ENCODE measurements around the gene DYNLT3. TPM values are rescaled to one million over a fixed set of nuclear protein-coding genes. Genes with fewer than 3 reads are reported as not detected.

The DYNLT3 gene
- total RNA-seq, 1 experiment from 2014 or later: 28.0 TPM

- Mint-ChIP-seq H3K27ac (ENCODE audit: unreplicated experiment) (no peak overlapping the region), H3K27me3 (ENCODE audit: unreplicated experiment) (no peaks in the 10 kb centered on the region), H3K4me1 (ENCODE audit: low read depth, unreplicated experiment) (no peaks in the 10 kb centered on the region), H3K36me3 (ENCODE audit: insufficient read depth, unreplicated experiment) (peaks cover 13% of the 10 kb centered on the region), H3K4me3 (ENCODE audit: low read depth, unreplicated experiment) (peak overlapping the region; percentile 70), H3K9me3 (ENCODE audit: low read depth, unreplicated experiment) (no peaks in the 10 kb centered on the region)
- no TSS peak for BruUV-seq (replicated peaks)
- no peak for DNase-seq
- CTCF ChIA-PET: no interaction called here
- intact Hi-C loops (cut with micrococcal nuclease; ENCODE audit: unreplicated experiment): loop anchor here (5.0 kb wide), 1 partner anchor 61 kb away; no protein-coding TSS in a partner anchor
- TF ChIP-seq, protein P1, sequence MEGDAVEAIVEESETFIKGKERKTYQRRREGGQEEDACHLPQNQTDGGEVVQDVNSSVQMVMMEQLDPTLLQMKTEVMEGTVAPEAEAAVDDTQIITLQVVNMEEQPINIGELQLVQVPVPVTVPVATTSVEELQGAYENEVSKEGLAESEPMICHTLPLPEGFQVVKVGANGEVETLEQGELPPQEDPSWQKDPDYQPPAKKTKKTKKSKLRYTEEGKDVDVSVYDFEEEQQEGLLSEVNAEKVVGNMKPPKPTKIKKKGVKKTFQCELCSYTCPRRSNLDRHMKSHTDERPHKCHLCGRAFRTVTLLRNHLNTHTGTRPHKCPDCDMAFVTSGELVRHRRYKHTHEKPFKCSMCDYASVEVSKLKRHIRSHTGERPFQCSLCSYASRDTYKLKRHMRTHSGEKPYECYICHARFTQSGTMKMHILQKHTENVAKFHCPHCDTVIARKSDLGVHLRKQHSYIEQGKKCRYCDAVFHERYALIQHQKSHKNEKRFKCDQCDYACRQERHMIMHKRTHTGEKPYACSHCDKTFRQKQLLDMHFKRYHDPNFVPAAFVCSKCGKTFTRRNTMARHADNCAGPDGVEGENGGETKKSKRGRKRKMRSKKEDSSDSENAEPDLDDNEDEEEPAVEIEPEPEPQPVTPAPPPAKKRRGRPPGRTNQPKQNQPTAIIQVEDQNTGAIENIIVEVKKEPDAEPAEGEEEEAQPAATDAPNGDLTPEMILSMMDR (IDR thresholded peaks at IDR 0.05; ENCODE audit: unreplicated experiment): no peak
These were observed 825 bp downstream of the DYNLT3 start for GRCh38 chrX:37846558-37846933.

- TF ChIP-seq, protein P1 (IDR thresholded peaks at IDR 0.05; ENCODE audit: unreplicated experiment): no peak
- Mint-ChIP-seq H3K27ac (ENCODE audit: unreplicated experiment) (no peak overlapping the region), H3K4me3 (ENCODE audit: low read depth, unreplicated experiment) (peak overlapping the region; percentile 70), H3K36me3 (ENCODE audit: insufficient read depth, unreplicated experiment) (peaks cover 13% of the 10 kb centered on the region), H3K27me3 (ENCODE audit: unreplicated experiment) (no peaks in the 10 kb centered on the region), H3K4me1 (ENCODE audit: low read depth, unreplicated experiment) (no peaks in the 10 kb centered on the region), H3K9me3 (ENCODE audit: low read depth, unreplicated experiment) (no peaks in the 10 kb centered on the region)
- intact Hi-C loops (cut with micrococcal nuclease; ENCODE audit: unreplicated experiment): loop anchor here (5.0 kb wide), 1 partner anchor 61 kb away; no protein-coding TSS in a partner anchor
- no peak for DNase-seq
- no TSS peak for BruUV-seq (replicated peaks)
- CTCF ChIA-PET: no interaction called here
These were observed 1.2 kb downstream of the DYNLT3 start for GRCh38 chrX:37846141-37846540.

GRCh38 chrX:37844622-37845021 lies 2.7 kb downstream of the DYNLT3 start:
- intact Hi-C loops (cut with micrococcal nuclease; ENCODE audit: unreplicated experiment): loop anchor here (5.0 kb wide), 1 partner anchor 63 kb away; no protein-coding TSS in a partner anchor
- TF ChIP-seq, protein P1 (IDR thresholded peaks at IDR 0.05; ENCODE audit: unreplicated experiment): no peak
- no peak for DNase-seq
- no TSS peak for BruUV-seq (replicated peaks)
- H3K36me3 Mint-ChIP-seq (ENCODE audit: insufficient read depth, unreplicated experiment): peaks cover 18% of the 10 kb centered on the region
- no peaks in the 10 kb centered on the region for H3K27me3 Mint-ChIP-seq (ENCODE audit: unreplicated experiment)
- H3K4me3 Mint-ChIP-seq (ENCODE audit: low read depth, unreplicated experiment): no peak overlapping the region
- CTCF ChIA-PET: no interaction called here
- H3K4me1 Mint-ChIP-seq (ENCODE audit: low read depth, unreplicated experiment): no peaks in the 10 kb centered on the region
- H3K27ac Mint-ChIP-seq (ENCODE audit: unreplicated experiment): no peak overlapping the region
- H3K9me3 Mint-ChIP-seq (ENCODE audit: low read depth, unreplicated experiment): no peaks in the 10 kb centered on the region

- H3K36me3 Mint-ChIP-seq (ENCODE audit: insufficient read depth, unreplicated experiment): peaks cover 9% of the 10 kb centered on the region
- DNase-seq: no peak
- H3K4me3 Mint-ChIP-seq (ENCODE audit: low read depth, unreplicated experiment): no peak overlapping the region
- no TSS peak for BruUV-seq (replicated peaks)
- no peak overlapping the region for H3K27ac Mint-ChIP-seq (ENCODE audit: unreplicated experiment)
- no peaks in the 10 kb centered on the region for H3K9me3 Mint-ChIP-seq (ENCODE audit: low read depth, unreplicated experiment)
- intact Hi-C loops (cut with micrococcal nuclease; ENCODE audit: unreplicated experiment): no loop called here
- H3K4me1 Mint-ChIP-seq (ENCODE audit: low read depth, unreplicated experiment): no peaks in the 10 kb centered on the region
- TF ChIP-seq, protein P1 (IDR thresholded peaks at IDR 0.05; ENCODE audit: unreplicated experiment): no peak
- no peaks in the 10 kb centered on the region for H3K27me3 Mint-ChIP-seq (ENCODE audit: unreplicated experiment)
- CTCF ChIA-PET: interaction anchor here (0.6 kb wide), 1 partner anchor 150 kb away, joined by 3 read pairs; no protein-coding TSS in a partner anchor
These were observed 6.4 kb downstream of the DYNLT3 start for GRCh38 chrX:37840931-37841330.

Measured in Calu3 (cell line).